Keratinocyte (primary cell): ENCODE measurements around the gene CNP. TPM values are rescaled to one million over a fixed set of nuclear protein-coding genes. Genes with fewer than 3 reads are reported as not detected.

Experiments
- DNase-seq: peaks from one replicate; pipeline ENCODE4 v3.0.0-alpha.2; 2011; ENCODE audit warnings: low read depth, missing footprints, low spot score
- FAIRE-seq: peaks from 2 replicates; lab custom pipeline; 2011; peaks lifted over from hg19 to GRCh38; lab: Jason Lieb, UNC
- H2AFZ ChIP-seq: 2 replicates; pipeline ENCODE4 v1.6.0; 2012; ENCODE audit warnings: low read length, control low read depth, inconsistent platforms; ENCODE audit not compliant: control insufficient read depth
- H3K27ac ChIP-seq: 2 replicates; pipeline ENCODE4 v1.5.1; 2011; ENCODE audit warnings: low read length; ENCODE audit not compliant: control insufficient read depth, insufficient read depth
- H3K27me3 ChIP-seq: 3 replicates; pipeline ENCODE4 v1.6.0; 2011; ENCODE audit warnings: low read length; ENCODE audit not compliant: control insufficient read depth, insufficient read depth; ENCODE audit errors: extremely low read depth
- H3K36me3 ChIP-seq, 2 experiments: 2 replicates in 1 of 2; 3 replicates in 1 of 2; pipeline ENCODE4 v1.5.1; 2011; ENCODE audit warnings: low read length in 2 of 2, mild to moderate bottlenecking in 1 of 2; ENCODE audit not compliant: control insufficient read depth in 2 of 2, insufficient read depth in 2 of 2; ENCODE audit errors: extremely low read depth in 1 of 2
- H3K4me1 ChIP-seq: 3 replicates; pipeline ENCODE4 v1.5.1; 2011; ENCODE audit warnings: low read length; ENCODE audit not compliant: control insufficient read depth, insufficient read depth; ENCODE audit errors: extremely low read depth
- H3K4me2 ChIP-seq: 3 replicates; pipeline ENCODE4 v1.6.0; 2011; ENCODE audit warnings: low read depth, low read length; ENCODE audit not compliant: control insufficient read depth, insufficient read depth; ENCODE audit errors: extremely low read depth
- H3K4me3 ChIP-seq, 3 experiments: fragments of 200-600 bp in 1 of 3; sonication (generic) in 1 of 3; 2 replicates in 2 of 3; 3 replicates in 1 of 3; pipeline ENCODE4 v1.5.1; 2011 to 2016; ENCODE audit warnings: low read length in 3 of 3, mild to moderate bottlenecking in 3 of 3, control low read depth in 2 of 3, inconsistent platforms in 1 of 3, low read depth in 1 of 3, mixed read lengths in 1 of 3, mixed run types in 1 of 3, moderate library complexity in 1 of 3; ENCODE audit not compliant: control insufficient read depth in 2 of 3, insufficient read depth in 2 of 3; ENCODE audit errors: extremely low read depth in 1 of 3
- H3K79me2 ChIP-seq: 2 replicates; pipeline ENCODE4 v1.6.0; 2012; ENCODE audit warnings: low read length; ENCODE audit not compliant: control insufficient read depth, insufficient read depth
- H3K9ac ChIP-seq: 3 replicates; pipeline ENCODE4 v1.6.0; 2011; ENCODE audit warnings: low read length; ENCODE audit not compliant: control insufficient read depth, insufficient read depth; ENCODE audit errors: extremely low read depth
- H3K9me1 ChIP-seq: 3 replicates; pipeline ENCODE4 v1.6.0; 2011; ENCODE audit warnings: low read length; ENCODE audit not compliant: control insufficient read depth, insufficient read depth; ENCODE audit errors: extremely low read depth
- H3K9me3 ChIP-seq: 2 replicates; pipeline ENCODE4 v1.5.1; 2012; ENCODE audit warnings: low read depth, low read length; ENCODE audit not compliant: control insufficient read depth
- H4K20me1 ChIP-seq: 3 replicates; pipeline ENCODE4 v1.6.0; 2011; ENCODE audit warnings: low read length; ENCODE audit not compliant: control insufficient read depth, insufficient read depth; ENCODE audit errors: extremely low read depth
- CTCF ChIP-seq, 3 experiments: IDR thresholded peaks in 1 of 3; conservative IDR thresholded peaks in 1 of 3; optimal IDR thresholded peaks in 1 of 3; 2 replicates in 2 of 3; 3 replicates in 1 of 3; pipeline versions ENCODE3 to v1.5.1; 2011; ENCODE audit warnings: low read length in 3 of 3, mild to moderate bottlenecking in 3 of 3, moderate library complexity in 2 of 3, control low read depth in 1 of 3, inconsistent platforms in 1 of 3; ENCODE audit not compliant: insufficient read depth in 2 of 3; ENCODE audit errors: extremely low read depth in 1 of 3
- EZH2 ChIP-seq: IDR thresholded peaks from one replicate; pipeline ENCODE4 v1.6.1; 2012; ENCODE audit warnings: inconsistent platforms, mild to moderate bottlenecking, low read length, moderate library complexity
- dilution Hi-C: fragments of 300-500 bp; cut with MboI; formaldehyde crosslinking; loops from one replicate; pipeline ENCODE4 v1.7.0; 2020; ENCODE audit warnings: low sequenced_read_pairs; ENCODE audit not compliant: extremely low pct_ligation_motif_present
- polyA plus RNA-seq, 5 experiments: library from polyadenylated mRNA; depleted of rRNA in 3 of 5; stranded (reverse) in 3 of 5; stranded (forward) in 1 of 5; unstranded in 1 of 5; fragments of >200 nt; gene quantifications; 1 replicate in 1 of 5; 2 replicates in 3 of 5; 3 replicates in 1 of 5; pipeline versions ENCODE4 v1.2.1 to v1.2.3, GENCODE V29; 2011 to 2012; ENCODE audit warnings: missing spikeins in 2 of 5, low read depth in 1 of 5, low replicate concordance in 1 of 5

CNP gene
- polyA plus RNA-seq, 1 donor (not counting 4 experiments of a cell fraction or from before 2014, with no cell fraction given): 32.4 TPM

GRCh38 chr17:42002175-42002791 is 35.7 kb downstream of the CNP start:
- Histone ChIP-seq H3K27ac (no peak overlapping the region), H4K20me1 (peaks cover 13% of the 10 kb centered on the region), H3K4me1 (peaks cover 6% of the 10 kb centered on the region), H3K4me3 (no peak overlapping the region), H3K9ac (no peak overlapping the region), H3K9me3 (no peaks in the 10 kb centered on the region), H3K4me2 (no peak overlapping the region), H2AFZ (no peak overlapping the region), H3K79me2 (peaks cover 69% of the 10 kb centered on the region), H3K27me3 (no peaks in the 10 kb centered on the region), H3K9me1 (peaks cover 6% of the 10 kb centered on the region), H3K36me3 (peaks cover 18 to 22% of the 10 kb centered on the region in 2 experiments)
- no peak for TF ChIP-seq CTCF (optimal IDR thresholded peaks at IDR 0.05 in 1 of 3, IDR thresholded peaks at IDR 0.05 in 1 of 3, conservative IDR thresholded peaks at IDR 0.05 in 1 of 3; ENCODE audit: extremely low read depth in 1 of 3, insufficient read depth in 2 of 3, low read length in 3 of 3)
- TF ChIP-seq EZH2: no peak
- no peak for DNase-seq
- FAIRE-seq: no peak
- dilution Hi-C loops: no loop called here

- dilution Hi-C loops: no loop called here
- no peak overlapping the region for H2AFZ ChIP-seq
- FAIRE-seq (no peak), DNase-seq (no peak)
- no peak overlapping the region for H3K27ac ChIP-seq
- H3K27me3 ChIP-seq: no peaks in the 10 kb centered on the region
- H3K4me3 ChIP-seq: no peak overlapping the region
- H3K4me1 ChIP-seq: peaks cover 6% of the 10 kb centered on the region
- peaks cover 6% of the 10 kb centered on the region for H3K9me1 ChIP-seq
- H3K9me3 ChIP-seq: no peaks in the 10 kb centered on the region
- no peak overlapping the region for H3K9ac ChIP-seq
- peaks cover 74% of the 10 kb centered on the region for H3K79me2 ChIP-seq
- TF ChIP-seq CTCF (optimal IDR thresholded peaks at IDR 0.05 in 1 of 3, IDR thresholded peaks at IDR 0.05 in 1 of 3, conservative IDR thresholded peaks at IDR 0.05 in 1 of 3; ENCODE audit: extremely low read depth in 1 of 3, insufficient read depth in 2 of 3, low read length in 3 of 3) (no peak), EZH2 (no peak)
- H3K36me3 ChIP-seq: peaks cover 14 to 22% of the 10 kb centered on the region in 2 experiments
- H3K4me2 ChIP-seq: no peak overlapping the region
- H4K20me1 ChIP-seq: peaks cover 13% of the 10 kb centered on the region
Measured at GRCh38 chr17:42002792-42003301, 36.3 kb downstream of the CNP start.
